ENCODE measurements around the gene MYO1E.

The MYO1E gene

DNA sequence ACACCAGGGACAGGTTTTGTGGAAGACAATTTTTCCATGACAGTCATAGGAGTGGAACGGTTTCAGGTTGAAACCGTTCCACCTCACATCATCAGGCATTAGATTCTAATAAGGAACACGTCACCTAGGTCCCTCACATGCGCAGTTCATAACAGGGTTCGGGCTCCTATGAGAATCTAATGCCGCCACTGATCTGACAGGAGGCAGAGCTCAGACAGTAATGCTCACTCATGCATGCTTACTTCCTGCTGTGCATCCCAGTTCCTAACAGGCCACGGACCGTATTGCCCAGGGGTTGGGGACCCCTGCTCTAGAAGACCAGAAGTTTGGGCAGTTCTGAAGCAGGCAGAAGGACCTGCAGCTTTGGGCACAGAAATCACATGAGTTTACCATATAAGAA lies 61.5 kb downstream of the MYO1E start:
- no peak overlapping the region; the same call in 1 of the 2 replicates for H3K4me3 ChIP-seq (ENCODE audit: low read depth, low read length)
- no peak for DNase-seq (ENCODE audit: low read depth)
- TF ChIP-seq, protein P1, sequence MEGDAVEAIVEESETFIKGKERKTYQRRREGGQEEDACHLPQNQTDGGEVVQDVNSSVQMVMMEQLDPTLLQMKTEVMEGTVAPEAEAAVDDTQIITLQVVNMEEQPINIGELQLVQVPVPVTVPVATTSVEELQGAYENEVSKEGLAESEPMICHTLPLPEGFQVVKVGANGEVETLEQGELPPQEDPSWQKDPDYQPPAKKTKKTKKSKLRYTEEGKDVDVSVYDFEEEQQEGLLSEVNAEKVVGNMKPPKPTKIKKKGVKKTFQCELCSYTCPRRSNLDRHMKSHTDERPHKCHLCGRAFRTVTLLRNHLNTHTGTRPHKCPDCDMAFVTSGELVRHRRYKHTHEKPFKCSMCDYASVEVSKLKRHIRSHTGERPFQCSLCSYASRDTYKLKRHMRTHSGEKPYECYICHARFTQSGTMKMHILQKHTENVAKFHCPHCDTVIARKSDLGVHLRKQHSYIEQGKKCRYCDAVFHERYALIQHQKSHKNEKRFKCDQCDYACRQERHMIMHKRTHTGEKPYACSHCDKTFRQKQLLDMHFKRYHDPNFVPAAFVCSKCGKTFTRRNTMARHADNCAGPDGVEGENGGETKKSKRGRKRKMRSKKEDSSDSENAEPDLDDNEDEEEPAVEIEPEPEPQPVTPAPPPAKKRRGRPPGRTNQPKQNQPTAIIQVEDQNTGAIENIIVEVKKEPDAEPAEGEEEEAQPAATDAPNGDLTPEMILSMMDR (IDR thresholded peaks at IDR 0.05; ENCODE audit: low read depth, low read length, missing control alignments): no peak

DNA sequence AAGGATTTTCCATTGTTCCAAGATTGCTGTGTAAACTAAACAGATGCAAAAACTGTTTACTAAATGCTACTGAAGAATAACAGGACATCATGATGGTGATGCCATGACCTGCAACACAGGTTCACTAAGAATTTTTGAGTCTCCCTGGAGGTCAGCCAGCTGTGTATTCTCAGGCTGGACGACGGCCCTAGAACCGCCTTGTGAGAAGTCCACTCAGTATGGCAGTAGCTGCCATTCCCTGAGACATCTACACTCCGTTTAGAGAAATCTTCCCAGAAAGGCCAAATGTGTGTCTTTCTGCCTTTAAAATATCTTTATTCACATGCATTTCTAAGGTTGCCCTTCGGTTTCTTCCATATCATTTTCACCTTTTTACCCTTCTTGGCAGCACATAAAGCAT lies 63.3 kb downstream of the MYO1E start:
- TF ChIP-seq, protein P1 (IDR thresholded peaks at IDR 0.05; ENCODE audit: low read depth, low read length, missing control alignments): no peak
- no peak overlapping the region for H3K4me3 ChIP-seq (ENCODE audit: low read depth, low read length)
- DNase-seq (ENCODE audit: low read depth): no peak

DNA sequence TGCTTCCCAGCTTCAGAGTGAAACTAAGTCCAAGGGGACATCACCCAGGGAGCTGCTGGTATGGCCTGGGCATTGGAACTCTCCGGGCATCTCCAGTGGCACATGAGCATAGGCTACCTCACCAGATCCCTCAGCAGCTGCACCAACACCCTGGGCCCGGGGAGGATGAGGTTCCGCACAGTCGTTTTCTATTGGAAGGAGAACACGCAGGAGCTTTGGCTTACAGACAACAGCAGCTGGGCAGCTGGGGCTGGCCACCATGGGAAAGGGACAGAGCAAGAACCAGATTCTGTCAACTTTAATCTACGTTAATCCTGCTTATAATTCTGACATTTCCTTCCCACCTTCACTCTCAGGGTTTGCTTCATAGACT lies 65.5 kb downstream of the MYO1E start:
- TF ChIP-seq, protein P1 (IDR thresholded peaks at IDR 0.05; ENCODE audit: low read depth, low read length, missing control alignments): no peak
- no peak for DNase-seq (ENCODE audit: low read depth)
- no peak overlapping the region for H3K4me3 ChIP-seq (ENCODE audit: low read depth, low read length)

DNA sequence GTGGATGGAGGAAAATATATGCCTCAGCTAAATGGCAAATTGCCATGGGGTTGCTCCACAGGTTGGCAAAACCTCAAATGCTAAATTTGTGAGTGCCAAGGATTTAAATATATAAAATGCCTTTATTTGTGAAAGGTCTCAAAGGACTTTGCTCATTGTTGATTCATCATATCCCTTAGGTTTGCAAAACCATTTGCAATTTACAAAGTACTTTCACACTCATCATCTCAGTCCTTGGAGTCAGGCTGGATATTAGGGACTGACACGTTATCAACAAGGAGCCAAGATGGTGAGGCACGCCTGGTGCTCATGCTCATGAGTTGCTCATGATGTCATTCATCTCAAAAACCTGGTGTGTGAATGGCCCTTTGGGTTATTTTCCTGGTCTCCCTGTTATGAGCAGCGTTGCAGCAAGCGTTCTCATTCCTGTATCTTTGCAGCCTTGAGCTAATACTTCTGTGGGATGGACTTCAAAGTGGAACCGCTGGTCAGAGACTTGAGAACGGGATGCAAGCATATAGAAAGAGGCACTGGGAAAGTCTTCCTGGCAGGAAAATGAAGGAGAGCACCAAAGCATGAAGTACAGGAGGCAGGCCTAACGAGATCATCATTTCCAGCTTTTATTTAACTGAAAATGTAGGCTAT lies 66.0 kb downstream of the MYO1E start:
- TF ChIP-seq, protein P1 (IDR thresholded peaks at IDR 0.05; ENCODE audit: low read depth, low read length, missing control alignments): no peak
- DNase-seq (ENCODE audit: low read depth): no peak
- no peak overlapping the region for H3K4me3 ChIP-seq (ENCODE audit: low read depth, low read length)

DNA sequence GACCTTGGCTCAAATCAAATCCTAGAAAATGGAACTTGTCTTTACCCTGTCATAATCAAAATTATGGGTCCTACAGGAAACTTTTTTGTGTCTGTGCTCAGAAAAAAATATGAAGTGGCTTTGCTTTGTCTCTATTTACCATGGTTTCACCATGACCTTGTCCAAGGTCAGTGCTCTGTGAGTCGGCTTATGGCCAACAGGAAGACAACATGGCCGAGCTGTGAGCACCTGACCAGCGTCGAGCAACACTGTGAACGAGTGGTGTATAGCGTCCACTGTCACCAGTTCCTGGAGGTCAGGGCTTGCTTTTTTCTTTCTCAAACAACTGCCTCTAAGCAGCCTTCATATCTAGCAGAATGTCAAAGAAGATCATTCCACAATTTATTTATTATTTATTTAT lies 67.9 kb downstream of the MYO1E start:
- no peak overlapping the region; the same call in 1 of the 2 replicates for H3K4me3 ChIP-seq (ENCODE audit: low read depth, low read length)
- no peak for DNase-seq (ENCODE audit: low read depth)
- TF ChIP-seq, protein P1 (IDR thresholded peaks at IDR 0.05; ENCODE audit: low read depth, low read length, missing control alignments): no peak

DNA sequence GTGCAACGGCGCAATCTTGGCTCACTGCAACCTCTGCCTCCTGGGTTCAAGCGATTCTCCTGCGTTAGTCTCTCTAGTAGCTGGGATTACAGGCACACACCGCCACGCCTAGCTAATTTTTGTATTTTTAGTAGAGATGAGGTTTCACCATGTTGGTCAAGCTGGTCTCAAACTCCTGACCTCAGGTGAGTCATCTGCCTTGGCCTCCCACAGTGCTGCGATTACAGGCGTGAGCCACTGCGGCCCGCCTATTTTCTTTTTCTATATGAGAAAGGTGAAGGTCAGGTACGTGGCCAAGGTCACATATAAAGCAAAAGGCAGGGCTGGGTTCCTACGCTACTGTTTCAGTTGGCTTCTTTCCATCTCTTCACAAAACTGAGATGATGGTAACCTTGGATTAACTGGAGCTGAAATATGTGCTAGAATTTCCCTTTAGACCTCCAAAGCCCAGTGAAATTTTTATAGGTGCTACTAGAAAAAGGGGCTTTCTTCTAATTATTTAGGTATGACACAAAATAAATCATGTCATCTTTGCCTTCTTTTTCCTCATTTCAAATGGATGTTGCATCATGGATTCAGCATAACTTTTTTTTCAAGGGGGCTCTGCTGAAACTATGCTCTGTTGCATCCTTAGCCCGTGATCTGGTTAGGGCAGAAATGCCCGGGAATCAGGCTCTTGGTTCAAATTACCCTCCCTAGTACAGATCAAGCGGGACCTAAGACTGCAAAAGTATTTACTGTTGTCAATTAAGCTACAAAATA lies 68.5 kb downstream of the MYO1E start:
- TF ChIP-seq, protein P1 (IDR thresholded peaks at IDR 0.05; ENCODE audit: low read depth, low read length, missing control alignments): no peak
- peak overlapping the region; percentile 2; the same call in 1 of the 2 replicates for H3K4me3 ChIP-seq (ENCODE audit: low read depth, low read length)
- DNase-seq (ENCODE audit: low read depth): no peak
